Measurements from ENCODE around the gene BLOC1S2.

- TF ChIP-seq CTCF (IDR thresholded peaks at IDR 0.05): no peak
- no peak for TF ChIP-seq POLR2A (IDR thresholded peaks at IDR 0.05)
Observed at GRCh38 chr10:100325158-100325557, 38.7 kb upstream of the BLOC1S2 start.
